HK-2 (cell line): Measurements from ENCODE around the gene EXD3.
A peak's percentile ranks its signal among the peaks of the same experiment; 100 is the strongest.

Source experiments
- DNase-seq: peaks from one replicate; pipeline ENCODE4 v3.0.0-alpha.2; 2018; ENCODE audit not compliant: unreplicated experiment

Gene EXD3

GRCh38 chr9:137411260-137411644, 11.7 kb downstream of the EXD3 start:
- peak; percentile 73 for DNase-seq

DNA sequence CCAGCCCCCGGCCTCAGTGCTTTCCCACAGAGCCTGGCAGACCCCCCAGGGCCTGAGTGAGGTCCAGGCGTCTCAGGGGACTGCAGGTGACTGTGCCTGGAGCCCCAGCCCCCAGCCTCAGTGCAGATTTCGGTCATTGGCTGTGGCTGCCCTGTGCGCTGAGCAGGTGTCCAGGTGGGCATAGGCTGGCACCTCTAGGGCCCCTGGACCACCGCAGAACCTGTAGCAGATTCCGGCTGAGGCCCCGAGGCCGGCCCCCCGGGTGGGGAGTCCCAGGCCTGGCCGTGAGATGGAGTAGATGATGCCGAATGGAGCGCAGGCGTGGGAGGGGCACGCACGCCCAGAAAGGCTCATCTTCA, 12.1 kb downstream of the EXD3 start:
- DNase-seq: no peak

DNA sequence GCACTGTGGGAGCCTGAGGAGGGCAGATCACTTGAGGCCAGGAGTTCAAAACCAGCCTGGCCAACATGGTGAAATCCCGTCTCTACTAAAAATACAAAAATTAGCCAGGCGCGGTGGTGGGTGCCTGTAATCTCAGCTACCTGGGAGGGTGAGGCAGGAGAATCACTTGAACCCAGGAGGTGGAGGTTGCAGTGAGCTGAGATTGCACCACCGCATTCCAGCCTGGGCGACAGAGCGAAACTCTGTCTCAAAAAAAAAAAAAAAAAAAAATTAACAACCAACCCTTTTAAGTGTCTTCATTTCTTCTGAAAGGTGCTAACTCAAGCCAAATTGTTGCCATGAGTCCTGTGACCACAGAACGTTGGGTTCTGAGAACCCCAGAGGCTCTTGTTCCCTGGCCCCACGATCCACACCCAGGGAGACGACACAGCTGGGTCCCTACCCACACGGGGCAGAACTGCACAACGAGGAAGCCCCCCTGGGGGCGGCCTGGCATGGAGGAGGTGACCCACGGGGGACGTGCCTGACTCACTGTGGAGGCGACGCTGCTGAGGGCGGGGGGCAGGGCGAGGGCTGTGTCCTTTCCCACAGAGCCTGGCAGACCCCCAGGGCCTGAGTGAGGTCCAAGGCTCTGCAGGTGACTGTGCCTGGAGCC, 12.6 kb downstream of the EXD3 start:
- peak; percentile 35 for DNase-seq

- DNase-seq: no peak
Measured at GRCh38 chr9:137409515-137409914, 13.4 kb downstream of the EXD3 start.

DNA sequence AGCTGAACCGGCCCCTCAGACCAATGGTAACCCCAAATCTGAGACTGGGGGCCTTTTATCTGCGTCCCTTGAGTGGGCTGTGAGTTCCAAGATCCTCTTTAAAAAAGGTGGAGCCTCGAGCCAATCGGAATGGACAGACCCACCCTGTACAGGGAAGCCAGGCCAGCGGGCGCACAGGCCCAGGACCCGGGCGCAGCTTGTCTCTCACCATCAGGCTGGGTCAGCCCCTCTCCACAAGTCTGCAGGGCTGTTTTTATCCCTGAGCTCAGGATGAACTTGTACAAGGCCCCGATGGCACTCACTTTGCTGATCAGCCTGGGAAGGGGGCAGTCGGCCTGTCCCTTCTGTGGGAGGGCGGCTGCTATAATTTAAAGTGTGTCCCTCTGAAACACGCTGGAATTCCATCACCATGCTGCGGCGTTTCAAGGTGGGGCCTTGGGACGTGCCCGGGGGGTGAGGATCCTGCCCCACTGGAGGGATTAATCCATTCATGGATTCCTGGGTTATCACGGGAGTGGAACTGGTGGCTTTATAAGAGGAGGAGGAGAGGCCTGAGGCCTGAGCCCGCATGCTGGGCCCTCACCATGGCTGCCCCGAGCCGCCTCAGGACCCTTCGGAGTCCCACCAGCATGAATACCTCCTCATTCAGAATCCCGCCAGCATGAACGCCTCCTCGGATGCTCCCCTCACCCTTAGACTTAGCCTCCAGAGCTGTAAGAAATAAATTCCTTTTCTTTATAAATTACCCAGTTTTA, 14.1 kb downstream of the EXD3 start:
- DNase-seq: no peak

DNA sequence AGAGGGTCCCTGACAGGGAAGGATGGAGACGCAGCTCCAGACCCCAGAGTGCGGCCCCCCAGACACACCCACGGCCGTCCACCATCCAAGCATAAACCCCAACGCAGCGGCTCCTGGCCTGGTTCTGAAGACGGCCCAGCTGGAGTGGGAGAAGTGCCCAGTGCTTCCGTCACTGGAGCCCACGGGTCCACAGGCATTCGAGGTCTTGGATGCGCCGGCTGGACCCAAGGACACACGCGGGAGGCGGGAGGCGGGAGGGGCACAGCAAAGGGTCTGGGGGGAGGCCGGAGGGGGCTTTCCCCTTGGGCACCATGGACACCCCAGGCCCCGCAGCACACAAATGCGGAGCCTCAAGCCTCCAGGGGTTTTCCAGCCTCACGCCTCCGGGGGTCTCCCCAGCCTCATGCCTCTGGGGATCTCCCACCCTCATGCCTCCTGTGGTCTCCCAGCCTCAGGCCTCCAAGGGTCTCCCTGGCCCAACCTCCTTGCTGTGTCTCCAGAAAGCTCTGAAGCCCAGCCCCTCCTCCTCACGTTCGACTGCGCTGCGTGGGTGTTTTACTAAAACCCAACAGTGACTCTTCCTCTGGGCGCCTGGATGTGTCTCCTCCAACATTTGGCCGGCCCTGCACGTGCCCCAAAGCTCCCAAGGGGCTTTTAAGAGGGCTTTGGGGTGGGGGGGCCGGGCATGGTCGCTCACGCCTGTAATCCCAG, 15.2 kb downstream of the EXD3 start:
- no peak for DNase-seq

DNA sequence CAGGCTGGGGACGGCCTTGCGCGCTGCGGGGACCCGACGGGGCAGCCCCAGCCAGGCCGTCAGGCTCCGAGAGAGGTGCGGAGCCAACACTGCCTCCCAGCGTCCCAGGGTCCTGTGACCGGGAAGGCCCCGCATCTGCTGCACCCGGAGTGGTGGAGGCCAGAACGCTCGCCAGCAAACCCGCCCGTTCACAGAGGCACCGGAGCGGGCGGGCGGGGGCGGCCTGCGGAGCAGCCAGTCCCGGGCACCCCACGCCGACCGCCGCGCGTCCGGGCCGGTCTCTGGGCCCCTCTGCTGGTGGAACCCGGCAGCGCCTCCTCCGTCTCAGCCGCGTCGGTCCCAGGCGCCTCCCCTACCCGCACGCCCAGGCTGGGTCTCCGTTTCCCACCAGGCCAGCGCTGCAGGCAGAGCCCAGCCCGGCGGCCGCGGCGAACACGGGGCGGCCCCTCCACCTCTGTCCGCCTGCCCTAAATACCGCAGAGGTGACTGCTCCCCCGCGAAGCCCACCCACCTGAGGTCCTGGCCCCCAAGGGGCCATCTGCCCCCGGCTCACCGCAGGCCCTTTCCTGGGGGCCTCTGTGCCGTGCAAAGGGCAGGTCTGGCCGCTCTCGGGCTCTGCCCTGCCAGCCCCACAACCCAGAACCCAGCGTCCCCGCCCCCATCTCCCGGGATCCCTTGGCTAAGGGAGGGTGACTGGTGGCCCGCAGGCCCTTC, 15.9 kb downstream of the EXD3 start:
- DNase-seq: peak; percentile 61

GRCh38 chr9:137406085-137406760, 16.7 kb downstream of the EXD3 start:
- no peak for DNase-seq

DNA sequence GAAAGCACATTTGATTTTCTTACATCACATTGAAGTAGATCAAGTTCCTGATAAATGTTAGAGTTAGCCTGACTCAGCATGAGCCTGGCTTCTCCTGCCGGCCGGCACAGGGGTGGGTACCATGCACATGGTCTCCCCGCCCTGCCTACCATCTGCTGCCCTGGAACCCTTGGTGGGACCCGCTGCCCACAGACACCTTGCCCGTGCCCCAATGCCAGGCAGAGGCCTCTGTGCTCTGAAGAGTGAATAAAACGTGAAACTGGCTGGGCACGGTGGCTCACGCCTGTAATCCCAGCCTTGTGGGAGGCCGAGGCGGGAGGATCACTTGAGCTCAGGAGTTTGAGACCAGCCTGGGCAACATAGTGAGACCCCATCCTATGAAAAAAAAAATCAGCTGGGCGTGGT, 17.3 kb downstream of the EXD3 start:
- no peak for DNase-seq

GRCh38 chr9:137404961-137405567, 17.9 kb downstream of the EXD3 start:
- no peak for DNase-seq

- DNase-seq: no peak
Measured at GRCh38 chr9:137403269-137403668, 19.7 kb downstream of the EXD3 start.

GRCh38 chr9:137402746-137403145, 20.2 kb downstream of the EXD3 start:
- DNase-seq: no peak

DNA sequence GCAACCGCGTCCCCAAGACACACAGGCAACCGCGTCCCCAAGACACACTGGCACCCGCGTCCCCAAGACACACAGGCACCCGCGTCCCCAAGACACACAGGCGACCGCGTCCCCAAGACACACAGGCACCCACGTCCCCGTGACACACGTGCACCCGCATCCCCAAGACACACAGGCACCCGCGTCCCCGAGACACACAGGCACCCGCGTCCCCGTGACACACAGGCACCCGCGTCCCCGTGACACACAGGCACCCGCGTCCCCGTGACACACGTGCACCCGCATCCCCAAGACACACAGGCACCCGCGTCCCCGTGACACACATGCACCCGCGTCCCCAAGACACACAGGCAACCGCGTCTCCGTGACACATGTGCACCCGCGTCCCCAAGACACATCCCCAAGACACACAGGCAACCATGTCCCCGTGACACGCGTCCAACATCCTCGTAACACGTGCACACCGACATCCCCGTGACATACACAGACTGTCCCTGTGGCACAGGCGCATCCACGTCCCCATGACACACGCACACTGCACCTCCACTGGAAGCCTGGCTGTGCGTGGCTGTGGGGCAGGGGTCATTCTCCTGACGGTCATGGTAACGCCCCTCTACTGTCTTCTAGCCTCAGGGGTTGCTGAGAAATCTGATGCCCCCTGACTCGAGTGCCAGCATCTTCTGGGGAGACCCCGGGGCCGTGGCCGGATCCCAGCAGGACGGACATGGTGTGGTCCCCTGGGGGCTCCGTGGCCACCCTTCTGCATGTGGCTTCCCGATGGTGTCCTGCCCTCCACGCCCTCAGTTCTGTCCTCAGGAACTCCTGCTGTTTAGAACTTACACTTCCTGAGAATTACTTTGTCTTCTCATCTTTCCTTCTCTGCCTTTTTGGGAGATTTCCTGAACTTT, 24.1 kb downstream of the EXD3 start:
- DNase-seq: no peak

GRCh38 chr9:137397675-137398423, 25.1 kb downstream of the EXD3 start:
- DNase-seq: no peak

- no peak for DNase-seq
Measured at GRCh38 chr9:137396634-137397367, 26.2 kb downstream of the EXD3 start.

GRCh38 chr9:137396227-137396626, 26.7 kb downstream of the EXD3 start:
- no peak for DNase-seq

GRCh38 chr9:137395666-137396010, 27.3 kb downstream of the EXD3 start:
- DNase-seq: no peak

GRCh38 chr9:137394866-137395665, 27.9 kb downstream of the EXD3 start:
- no peak for DNase-seq
